ENCODE data around the gene FAM76B.

Gene FAM76B

DNA sequence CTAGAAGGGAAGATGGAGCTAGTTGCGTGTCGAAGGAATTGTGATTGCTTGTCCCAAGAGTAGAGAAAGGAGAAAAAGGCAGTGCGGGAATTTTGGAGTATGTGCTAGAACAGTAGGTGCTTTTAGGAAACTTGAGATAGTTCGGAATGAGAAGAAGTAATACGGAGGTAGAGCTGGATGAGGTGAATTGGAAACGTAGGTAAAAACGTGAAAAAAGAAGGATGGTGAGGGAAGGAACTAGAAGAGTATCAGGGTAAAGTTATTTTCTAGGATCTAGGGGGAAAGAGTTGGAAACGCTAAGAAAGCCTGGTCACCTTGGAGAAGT, 2.1 kb upstream of the FAM76B start:
- no peak for DNase-seq

DNA sequence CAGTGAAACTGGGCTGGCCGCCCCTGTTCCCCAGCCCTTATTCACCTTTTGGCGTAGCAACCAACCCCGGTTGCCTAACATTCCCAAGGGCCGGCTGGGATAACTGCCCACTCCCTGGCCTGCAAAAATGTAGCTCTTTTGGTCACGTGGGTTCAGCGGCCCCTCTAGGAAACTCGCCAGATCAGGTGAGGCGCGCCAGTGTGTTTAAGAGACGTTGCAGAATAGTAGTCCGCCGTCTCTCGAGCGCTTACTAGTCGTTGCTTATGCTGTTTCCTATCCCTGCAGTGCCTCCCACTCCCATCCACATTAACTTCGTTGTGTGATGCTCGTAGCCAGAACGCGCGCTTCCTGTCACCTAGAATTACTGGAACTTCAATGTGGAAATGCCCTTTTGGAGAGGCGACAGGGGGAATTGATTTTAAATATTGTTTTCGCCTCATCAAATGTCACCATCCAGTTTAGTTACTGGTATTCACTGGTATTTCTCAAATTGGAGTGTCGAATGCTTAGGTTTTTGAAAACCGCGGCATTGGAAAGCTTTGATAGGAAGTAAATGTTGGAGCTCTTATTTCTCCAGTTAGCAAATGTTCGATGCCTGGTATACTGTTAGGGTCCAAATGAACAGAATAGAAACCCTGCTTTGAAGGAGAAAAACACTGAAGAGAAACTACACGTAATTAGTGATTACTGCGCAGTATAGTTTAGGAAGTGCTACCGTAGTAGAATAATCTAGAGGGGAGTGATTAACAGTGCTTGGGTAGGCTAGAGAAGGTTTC, 1.5 kb upstream of the FAM76B start:
- peak; percentile 60 to 62 for DNase-seq

DNA sequence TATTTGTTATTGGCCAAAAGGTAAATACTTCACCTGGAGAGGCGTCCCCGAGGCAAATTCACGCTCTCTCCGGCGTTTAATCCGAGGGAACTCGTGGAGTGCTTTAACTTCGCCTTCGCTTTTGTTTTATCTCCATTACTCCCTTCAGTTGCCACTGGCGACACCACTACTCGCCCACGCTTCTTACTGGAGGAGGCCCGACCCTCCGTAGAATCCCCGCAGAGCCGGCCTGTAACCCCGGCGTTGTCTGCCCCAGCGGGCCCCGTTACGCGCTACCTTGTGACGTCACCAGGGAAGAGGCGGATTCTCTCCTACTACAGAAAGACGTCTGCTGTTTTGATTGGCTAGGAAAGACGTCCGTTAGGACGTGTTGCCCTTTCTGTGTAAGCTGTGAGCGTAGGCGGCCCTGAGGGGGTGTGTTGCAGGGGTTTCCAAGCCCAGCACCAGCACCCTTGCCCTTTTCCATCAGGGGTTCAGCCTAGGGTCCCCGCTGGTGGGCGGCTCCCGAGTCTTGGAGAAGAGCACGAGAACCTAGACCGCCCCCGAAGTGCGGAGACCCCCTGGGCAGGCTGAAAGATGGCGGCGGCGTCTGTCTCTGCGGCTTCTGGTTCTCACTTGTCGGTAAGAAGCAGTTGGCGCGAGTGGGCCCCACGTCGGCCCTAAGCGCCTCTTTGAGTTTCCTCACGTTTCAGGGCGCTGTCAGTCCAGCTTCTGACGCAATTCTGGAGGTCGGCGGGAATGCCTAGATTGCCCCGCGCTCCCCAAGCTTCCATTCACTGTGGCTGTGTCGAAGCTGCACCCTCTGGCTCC, 746 bp upstream of the FAM76B start, which contains the start of gene CEP57:
TSS of gene CEP57 (plus strand) at position 376 of the 810 bp plus-strand sequence. CDS start at position 577, 201 bp downstream.
- DNase-seq = peak; percentile 94 to 95

DNA sequence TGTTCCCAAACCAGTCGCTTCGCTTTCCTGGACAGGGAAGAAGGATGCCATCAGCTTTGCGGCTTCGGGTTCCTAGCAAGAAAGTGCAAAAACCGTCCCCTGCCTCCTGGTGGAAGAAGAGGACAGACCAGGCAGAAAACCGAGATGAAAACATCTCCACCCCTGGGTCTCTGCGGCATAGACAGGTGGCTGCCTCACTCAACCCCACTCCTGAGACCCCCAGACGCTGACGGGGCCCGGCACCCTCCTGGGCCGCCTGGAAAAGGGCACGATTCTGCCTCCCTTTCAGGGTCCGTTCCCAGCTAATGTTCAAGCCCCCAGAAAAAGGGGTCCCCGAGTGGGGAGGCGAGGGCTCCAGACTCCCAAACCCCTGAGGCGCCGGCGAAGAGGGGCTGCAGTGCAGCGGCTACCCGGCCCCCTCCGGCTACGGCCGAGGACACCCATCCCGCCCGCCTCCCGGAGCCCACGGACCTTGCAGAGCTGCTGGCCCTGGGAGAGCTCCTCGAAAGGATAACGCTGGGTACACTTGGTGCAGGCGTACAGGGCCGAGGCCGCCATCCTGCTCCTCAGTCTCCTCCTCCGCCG, 569 bp downstream of the FAM76B start:
- peak; percentile 23 to 47 for DNase-seq

DNA sequence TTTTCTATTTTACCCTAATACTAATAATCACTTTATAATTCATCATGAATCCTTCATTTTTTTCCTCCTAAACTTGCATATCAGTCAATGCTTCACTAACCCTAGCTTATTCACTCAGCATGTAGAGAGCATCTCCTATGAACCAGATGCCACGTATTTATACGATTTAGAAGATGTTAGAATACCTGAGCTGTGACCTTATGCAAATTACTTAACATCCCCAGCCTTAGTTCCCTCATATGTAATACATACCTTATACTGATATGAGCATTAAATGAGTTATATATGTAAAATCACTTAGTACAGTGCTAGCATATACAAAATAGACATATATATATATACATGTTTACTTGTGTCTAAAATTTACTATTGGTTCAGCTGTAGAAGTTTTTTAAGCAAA, 9.0 kb downstream of the FAM76B start:
- DNase-seq = no peak

DNA sequence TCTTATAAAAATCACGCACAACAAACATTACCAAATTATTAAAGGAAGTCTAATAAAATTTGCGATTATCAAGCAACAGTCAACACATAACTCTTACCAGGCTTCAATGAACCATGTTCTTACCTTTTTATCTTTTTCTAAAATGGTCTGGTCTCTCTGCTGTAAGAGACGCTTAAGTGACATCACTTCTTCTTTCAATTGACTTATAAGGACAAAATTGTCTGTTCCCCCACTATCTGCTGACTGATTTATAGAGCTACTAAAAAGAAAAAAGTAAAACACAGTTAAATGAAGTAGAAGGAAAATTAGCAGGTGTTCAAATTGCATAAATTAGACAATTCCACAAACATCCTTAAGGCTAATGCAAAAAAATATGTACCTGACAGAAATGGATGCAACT, 10.9 kb downstream of the FAM76B start:
- no peak for DNase-seq

DNA sequence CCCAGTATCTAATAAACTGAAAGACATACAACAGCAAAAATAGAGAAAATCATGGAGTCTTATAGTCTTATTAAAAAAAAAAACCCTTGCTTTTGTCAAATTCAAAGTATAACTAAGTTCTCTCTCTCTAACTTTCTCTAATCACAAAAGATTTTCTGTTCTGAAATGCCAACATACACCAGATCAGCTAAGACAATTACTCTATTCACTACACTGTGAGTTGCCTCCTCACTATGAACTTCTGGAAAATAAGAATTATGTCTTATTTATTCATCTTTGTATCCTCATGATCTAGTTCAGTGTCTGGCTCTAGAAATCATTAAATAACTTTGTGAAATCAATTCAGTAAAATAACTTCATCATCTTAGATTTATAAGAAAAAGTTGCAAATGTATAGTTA, 12.7 kb downstream of the FAM76B start:
- DNase-seq = no peak

DNA sequence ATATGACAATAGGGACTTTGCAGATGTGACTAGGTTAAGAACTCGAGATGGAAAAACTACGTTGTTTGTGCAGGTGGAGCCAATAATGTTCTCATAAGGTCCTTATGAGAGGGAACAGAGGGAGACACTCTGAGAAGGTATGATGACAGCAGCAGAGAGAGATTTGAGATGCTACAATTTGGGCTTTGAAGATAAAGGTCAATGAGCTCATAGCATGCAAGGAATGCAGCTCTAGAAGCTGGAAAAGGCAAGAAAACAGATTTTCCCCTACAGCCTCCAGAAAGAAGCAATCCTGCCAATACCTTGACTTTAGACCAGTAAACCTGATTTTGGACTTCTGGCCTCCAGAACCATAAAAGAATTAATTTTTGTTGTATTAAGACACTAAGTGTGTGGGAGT, 21.1 kb downstream of the FAM76B start:
- no peak for DNase-seq

DNA sequence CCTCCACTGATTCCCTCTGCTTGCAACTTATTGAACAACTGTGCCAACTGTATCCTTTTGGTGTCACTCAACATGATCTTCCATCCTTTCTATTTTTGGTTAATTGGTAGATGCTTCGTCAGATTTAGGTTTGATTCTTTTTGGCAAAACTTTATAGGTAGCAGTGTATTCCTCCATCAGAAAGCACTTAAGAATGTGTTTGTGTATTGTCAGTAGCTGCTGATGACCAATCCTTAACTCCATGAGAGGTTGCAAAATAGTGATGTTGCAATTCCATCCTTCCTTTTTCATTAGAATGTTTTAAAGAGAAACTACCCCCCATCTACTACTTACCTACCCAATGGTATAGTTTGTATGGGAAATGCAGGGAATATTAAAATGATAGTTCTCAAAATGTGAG, 22.1 kb downstream of the FAM76B start:
- no peak for DNase-seq

DNA sequence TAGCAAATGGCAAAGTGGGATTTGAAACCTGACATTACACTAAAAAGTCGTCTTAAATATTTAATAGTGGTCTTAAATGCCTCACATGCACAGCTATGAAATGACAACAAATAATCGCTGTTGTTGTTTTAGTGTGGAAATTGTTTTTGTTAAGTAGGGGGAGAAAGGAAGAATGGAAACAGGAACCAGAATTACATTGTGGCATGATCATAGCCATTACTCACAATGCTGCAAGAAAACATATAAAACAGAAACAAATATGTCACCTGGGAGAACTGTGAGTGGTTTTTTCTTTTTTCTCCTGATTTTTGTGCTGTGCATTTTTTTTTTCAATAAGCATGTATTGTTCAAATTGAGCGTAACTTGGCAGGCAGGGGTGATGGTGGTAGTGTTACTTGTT, 22.9 kb downstream of the FAM76B start:
- DNase-seq = no peak

DNA sequence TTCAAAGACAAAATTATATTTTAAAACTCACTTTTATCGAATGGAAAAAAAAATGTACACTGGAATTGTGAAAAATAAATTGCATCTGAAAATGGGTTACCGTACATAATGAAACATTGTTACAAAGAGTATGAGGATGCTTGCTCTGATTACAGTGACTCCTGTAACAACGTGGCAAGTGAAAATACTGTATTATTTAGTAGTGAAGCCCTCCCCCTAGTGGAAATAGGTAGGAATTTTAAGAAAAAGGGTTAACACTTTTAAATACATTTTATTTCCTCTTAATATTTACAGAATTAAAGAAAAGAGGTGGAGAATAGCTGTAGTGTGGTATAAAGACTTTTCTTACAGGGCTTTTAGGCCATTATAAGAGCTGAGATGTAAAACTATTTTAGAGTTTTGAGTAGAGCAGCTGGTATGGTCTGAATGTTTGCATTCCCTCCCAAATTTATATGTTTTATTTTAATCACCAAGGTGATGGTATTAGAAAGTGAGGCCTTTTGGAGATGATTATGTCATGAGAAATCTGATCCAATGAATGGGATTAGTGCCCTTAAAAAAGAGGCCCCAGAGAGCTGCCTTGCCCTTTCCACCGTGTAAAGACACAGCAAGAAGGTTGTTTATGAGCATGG, 25.2 kb downstream of the FAM76B start:
- no peak for DNase-seq

DNA sequence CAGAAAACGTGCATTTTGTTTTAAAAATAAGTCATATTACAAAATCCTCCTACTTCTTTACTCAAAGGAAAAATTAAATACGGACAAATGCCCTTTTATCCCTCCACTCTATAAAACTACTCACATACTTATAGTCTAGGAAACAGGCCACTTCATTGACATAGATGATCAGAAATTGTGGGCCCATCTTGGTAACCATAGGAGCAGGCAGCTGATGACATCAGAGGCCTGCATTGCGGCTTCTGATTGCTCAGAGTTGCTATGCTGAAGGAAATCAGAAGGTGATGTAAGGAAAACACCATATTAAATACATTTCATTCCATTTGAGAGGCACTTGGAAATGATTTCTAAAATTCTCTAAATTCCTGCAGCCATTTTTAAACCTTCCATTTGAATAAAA, 27.0 kb downstream of the FAM76B start:
- no peak for DNase-seq

DNA sequence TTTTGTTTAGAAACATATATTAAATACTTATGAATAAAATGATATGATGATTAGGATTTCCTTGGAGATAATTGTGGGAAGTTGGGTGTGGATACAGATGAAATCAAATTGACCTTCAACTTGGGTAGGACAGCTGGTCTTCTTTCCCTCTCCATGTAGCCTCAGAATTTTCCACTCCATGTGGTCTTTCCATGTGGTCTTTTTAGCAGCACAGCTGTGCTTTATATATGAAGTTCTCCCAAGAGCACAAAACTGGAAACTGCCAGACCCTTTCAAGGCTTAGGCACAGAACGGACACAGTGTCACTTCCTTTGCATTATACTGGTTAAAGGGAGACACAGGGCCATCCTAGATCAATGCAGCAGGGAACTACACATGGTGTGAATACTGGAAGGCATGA, 28.6 kb downstream of the FAM76B start:
- no peak for DNase-seq

DNA sequence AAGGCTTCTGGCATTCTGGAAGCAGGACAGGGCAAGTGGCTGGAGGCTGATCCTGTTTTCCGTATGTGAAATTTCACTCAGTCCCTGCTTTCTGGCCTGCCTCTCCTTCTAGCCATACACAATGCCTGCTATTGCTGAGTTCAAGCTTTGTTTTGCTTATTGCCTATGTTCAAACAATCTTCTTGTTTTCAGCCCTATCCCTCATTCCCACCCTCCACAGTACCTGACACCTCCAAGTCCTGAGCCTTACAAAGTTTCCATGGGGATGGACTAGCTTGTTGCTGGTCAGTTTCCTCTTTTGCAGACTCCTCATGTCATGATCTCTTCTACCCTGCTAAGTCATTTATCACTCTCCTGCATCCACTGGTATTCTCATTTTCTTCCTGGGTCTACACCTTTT, 38.1 kb downstream of the FAM76B start:
- no peak for DNase-seq

DNA sequence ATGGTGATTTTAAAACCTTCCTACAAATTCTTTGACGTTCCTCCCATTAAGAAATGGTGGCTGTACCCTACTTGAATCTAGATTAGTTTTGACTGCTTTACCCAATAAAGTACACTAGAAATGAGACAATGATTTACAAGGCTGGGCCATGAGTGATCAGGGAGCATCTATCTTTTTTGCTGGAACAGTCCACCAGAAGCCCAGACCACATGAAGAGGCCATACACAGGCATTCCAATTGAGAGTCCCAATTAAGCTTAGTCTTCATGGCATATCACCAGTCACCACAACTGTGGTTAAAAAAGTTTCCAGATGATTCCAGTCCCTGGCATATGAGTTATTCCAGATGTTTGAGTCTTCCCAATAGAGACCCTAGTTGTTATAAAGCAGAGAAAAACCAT, 39.5 kb downstream of the FAM76B start:
- no peak for DNase-seq

DNA sequence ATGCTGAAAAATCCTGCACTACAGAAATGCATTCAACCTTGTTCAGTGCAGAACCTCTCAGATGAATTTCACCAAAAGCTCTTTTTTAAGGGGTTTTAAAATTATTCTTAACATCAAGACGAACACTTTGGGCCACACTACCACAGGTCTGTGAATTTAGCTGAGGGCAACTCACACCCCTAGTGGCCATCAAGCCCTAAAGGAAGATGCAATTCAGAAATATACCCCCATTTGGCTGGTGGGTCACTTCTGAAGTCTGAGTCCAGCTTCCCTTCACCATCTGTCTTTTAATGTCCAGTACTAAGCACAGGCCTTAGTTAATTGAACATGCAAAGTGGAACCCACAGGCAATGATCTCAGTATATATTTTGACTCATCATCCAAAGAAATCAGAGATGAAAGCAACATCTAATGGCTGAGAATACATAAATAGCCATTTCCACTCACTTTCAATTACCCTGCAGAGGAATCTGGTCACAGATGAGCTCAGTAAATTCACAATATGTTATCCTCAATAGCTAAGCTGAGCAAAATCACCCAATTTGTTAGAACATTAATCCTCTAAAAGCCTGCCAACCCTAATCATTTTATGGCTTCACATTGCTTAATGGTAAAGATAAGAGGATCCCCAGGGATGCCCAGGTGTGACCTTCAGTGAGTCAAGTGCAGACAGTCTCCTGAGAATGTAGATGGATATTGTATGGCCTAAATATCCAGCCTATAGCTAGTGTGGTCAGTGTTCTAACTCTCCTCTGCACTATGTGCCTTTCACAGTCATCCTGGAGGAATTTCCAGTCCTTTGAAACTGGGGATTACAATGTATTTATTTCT, 50.3 kb downstream of the FAM76B start:
- DNase-seq = no peak

DNA sequence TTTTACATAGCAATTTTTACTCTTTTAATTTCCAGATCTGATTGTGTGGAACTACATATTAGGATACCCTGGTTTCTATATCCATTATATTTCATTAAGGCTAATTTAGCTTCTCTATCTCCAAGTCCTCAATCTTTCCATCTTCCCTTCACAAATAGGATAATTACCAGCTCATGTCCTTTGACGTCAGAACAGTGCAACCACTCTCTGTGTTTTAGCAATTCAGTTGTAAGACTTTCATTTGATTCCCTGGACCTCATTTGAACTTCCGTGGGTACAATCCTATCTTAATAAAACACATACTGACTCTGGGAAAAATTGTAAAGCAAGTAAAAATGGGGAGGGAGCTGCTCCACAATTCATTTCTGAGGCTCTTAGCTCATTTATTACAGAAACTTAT, 52.8 kb downstream of the FAM76B start:
- DNase-seq = no peak

DNA sequence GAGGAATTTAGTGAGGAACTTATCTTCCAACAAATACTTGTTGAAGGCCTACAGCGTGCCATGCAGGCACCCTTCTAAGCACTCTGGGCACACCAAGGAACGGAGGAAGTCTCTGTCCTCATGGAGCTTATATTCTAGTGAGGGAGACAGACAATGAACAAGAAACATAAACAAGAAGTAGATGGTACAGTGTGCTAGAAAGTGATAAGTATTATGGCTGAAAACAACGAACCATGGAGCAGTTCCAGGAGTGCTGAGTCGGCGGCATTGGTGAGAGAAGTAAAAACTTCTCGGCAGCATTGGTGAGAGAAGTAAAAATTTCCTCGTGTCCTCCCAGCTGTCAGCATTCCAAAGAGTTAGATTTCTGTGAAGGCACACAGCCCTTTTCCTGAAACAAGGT, 53.2 kb downstream of the FAM76B start:
- DNase-seq = no peak

DNA sequence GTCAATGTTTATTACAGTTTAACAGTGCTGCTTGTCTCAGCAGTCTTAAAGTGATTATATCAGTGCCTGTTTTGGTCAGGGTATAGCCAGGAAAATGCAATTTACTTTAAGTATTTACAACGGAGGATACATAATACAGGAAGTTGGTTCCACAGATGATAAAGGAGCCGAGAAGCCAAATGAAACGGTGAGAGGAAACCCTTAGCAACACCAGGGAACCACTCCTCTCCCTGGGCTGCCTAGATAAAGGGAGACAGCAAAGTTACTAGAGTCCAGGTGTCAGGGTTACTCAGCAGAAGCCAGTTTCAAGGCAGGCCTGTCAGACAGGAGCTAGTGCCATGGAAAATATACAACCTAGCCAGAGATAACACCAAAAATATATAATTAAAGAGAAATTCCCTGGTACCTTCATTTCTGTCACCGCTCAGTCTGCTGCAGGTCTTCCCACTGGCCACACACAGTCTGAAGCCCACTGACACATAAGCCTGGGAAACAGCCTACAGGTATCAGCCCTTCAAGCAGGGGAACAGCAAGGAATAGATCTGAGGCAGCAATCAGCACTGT, 55.5 kb downstream of the FAM76B start:
- DNase-seq = no peak

DNA sequence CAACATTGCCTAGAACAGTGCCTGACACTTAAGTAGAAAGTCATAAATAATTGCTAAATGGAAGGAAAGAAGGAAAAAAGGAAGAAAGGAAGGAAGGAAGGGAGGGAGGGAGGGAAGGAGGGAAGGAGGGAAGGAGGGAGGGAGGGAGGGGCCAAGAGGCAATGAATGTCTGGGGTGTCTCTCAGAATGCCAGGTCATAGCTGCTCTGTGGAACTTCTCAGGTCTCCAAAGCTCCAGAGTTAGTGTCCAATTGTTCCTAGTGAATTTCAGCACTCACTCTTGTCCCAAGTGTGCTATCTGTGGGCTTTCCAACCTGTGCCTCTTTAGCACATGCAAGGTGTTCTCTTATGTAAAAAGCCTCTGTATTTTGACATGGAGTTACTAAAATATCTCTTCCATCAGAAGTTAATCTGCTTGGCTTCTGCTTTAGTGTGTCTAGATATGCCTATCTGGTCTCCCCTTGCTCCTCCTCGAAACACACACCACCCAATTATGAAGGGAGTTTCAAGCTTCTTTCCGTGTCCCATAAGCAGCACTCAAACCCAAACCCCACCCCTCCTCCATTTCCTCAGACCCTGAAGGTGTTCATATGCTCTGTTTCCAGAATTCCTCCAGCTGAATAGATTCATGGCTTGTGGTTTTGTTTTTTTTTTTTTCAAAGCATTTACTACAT, 56.5 kb downstream of the FAM76B start:
- no peak for DNase-seq

DNA sequence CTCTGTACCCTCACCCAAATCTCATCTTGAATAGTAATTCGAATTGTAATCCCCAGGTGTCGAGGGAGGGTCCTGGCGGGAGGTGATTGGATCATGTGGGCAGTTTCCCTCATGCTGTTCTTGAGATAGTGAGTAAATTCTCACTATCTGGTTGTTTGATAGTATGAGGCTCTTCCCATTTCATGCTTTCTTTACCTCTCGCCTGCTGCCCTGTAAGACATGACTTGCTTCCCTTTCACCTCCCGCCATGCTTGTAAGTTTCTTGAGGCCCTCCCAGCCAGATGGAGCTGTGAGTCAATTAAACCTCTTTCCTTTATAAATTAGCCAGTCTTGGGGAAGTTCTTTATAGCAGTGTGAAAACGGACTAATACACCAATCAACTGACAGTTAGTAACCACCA, 60.1 kb downstream of the FAM76B start:
- no peak for DNase-seq

DNA sequence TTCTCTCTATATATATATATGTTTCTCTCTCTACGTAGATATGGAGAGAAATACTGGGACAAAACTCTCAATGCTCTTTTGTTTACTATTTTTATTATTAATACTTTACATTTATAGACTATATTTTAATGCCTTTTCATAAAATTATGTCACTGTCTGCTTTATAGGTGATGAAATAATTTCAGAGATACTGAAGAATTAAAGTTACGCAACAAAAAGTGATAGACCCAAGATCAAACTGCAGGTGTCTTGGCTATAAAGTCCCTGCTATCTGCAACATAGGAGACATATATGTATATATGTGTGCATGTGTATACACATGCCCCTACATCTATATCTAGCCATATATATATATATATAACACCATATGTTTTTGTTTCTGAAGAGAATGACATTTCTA, 60.8 kb downstream of the FAM76B start:
- no peak for DNase-seq
